HG03045 (cell line): ENCODE measurements around the gene FBXW9.
"Not testable (repeated sequence)": the region's sequence is repeated elsewhere in the genome, so short reads cannot be mapped to it uniquely, and the experiment has no call there.

Source experiments
- ATAC-seq: cut with Tn5 transposase; IDR thresholded peaks from one replicate; pipeline ENCODE4 v1.9.1; 2021; ENCODE audit warnings: mild to moderate bottlenecking, moderate library complexity; ENCODE audit not compliant: unreplicated experiment

Gene FBXW9

GRCh38 chr19:12657966-12658365 is 38.5 kb downstream of the FBXW9 start:
- ATAC-seq, result no peak

- no peak for ATAC-seq
Measured at GRCh38 chr19:12656899-12657571, 39.4 kb downstream of the FBXW9 start.

GRCh38 chr19:12655546-12655945 is 40.9 kb downstream of the FBXW9 start:
- no peak for ATAC-seq

GRCh38 chr19:12652219-12652618 is 44.2 kb downstream of the FBXW9 start:
- no peak for ATAC-seq

GRCh38 chr19:12649941-12650340 is 46.5 kb downstream of the FBXW9 start:
- ATAC-seq, result no peak

- no peak for ATAC-seq
Measured at GRCh38 chr19:12648088-12648487, 48.3 kb downstream of the FBXW9 start.

GRCh38 chr19:12647490-12648071 is 48.9 kb downstream of the FBXW9 start:
- ATAC-seq, result no peak

GRCh38 chr19:12647047-12647446 is 49.4 kb downstream of the FBXW9 start:
- no peak for ATAC-seq

- no peak for ATAC-seq
Measured at GRCh38 chr19:12646551-12646950, 49.9 kb downstream of the FBXW9 start.

GRCh38 chr19:12643716-12644115 is 52.7 kb downstream of the FBXW9 start:
- ATAC-seq, result not testable (repeated sequence)

GRCh38 chr19:12642506-12642905 is 53.9 kb downstream of the FBXW9 start:
- no peak for ATAC-seq

GRCh38 chr19:12641456-12641855 is 55.0 kb downstream of the FBXW9 start:
- no peak for ATAC-seq

- ATAC-seq, result peak; percentile 46
Measured at GRCh38 chr19:12639901-12640613, 56.4 kb downstream of the FBXW9 start.
